Right hindlimb (tissue), 1 donor: ENCODE data around the gene HECTD2.
"Not testable (repeated sequence)": the region's sequence is repeated elsewhere in the genome, so short reads cannot be mapped to it uniquely, and the experiment has no call there.

Experiments used
- DNase-seq: peaks from one replicate; pipeline ENCODE4 v3.0.0-alpha.2; 2018

HECTD2 gene

DNA sequence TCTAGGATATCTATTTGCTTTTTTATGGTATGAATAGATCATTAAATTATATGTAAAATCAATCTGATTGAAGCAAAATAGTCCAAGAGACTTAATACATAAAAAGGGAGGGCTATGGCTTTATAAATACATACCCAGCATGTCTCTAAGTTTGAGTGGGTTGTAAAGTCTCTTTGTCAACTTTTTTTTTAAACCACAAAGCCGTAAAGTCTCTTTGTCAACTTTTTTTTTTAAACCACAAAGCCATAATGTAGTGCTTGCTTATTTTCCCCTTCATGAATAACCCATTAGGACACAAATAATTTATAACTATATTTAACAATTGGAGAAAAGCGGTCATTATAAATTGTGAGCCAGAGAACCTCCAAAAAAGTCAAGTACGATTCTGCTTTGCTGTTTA lies 5.7 kb downstream of the HECTD2 start:
- DNase-seq: no peak

DNA sequence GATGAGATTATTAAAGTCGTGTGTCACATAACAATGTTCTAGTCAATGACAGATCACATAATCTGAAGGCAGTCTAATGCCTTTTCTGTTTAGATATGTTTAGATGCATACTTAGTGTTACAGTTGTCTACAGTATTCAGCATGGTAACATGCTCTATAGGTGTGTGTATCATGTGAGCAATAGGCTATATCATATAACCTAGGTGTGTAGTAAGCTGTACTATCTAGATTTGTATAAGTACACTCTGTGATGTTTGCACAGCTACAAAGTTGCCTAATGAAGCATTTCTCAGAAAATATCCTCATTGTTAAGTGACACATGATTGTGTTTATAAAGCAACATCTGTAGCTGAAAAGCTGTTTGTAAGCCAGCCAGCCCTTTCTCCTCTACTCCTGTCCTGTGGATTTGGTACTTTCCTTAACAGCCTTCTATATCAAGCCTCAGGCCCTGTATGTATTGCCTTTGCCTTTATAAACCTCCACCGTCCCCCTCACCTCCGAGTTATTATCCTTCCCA lies 6.3 kb downstream of the HECTD2 start:
- no peak for DNase-seq

DNA sequence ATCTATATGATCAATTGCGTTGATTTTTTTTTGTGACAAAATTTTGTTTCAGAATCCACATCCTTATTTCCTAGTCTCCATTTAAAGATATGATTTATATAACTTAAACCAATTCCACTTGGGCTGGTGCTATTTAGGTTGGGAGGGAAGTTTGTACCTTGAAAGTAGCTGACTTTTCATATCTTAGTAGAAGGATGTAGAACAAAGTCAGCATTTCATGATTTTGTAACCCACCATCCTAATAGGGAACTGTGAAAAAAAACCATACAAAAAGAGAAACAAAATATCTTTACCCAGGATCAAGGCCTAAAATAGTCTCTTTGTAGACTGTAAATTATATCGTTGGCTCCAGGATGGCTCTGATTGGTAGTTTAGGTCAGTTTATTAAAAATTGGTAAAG lies 8.3 kb downstream of the HECTD2 start:
- no peak for DNase-seq

DNA sequence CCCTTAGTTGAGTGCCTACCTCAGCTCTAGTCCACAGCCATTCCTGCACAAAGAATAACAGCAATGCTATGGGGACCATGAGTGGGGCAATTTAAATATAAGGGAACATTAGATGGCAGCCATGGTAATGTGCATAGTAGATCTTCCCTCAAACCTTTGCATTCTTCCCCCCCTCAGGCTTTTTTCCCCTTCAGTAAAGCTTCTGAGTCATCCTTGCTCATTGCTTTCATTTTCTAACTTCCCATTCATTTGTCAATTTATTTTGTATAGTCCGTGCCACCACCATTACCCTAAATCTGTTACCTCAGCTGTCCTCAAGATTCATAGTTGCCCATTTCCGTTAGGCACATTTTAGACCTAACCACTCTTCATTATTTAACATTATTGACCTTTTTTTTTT lies 10.7 kb downstream of the HECTD2 start:
- no peak for DNase-seq

DNA sequence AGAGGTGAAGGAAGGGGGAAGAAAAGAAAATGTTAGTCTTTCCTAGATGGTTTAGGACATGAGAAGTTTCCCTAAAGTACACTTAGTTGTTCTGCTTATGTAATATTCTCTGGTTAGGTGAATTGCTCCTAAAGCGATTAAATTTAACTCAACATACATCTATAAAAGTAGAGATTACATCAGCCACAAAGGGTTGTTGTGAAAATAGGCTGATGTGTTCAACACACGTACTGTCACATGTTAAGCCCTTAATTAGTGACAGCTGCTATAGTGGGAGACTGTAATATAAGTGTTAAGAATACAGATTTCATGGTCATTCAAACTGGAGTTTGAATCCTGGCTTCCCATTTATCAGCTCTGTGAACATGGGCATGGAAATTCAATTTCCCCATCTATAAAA lies 12.8 kb downstream of the HECTD2 start:
- DNase-seq: no peak

DNA sequence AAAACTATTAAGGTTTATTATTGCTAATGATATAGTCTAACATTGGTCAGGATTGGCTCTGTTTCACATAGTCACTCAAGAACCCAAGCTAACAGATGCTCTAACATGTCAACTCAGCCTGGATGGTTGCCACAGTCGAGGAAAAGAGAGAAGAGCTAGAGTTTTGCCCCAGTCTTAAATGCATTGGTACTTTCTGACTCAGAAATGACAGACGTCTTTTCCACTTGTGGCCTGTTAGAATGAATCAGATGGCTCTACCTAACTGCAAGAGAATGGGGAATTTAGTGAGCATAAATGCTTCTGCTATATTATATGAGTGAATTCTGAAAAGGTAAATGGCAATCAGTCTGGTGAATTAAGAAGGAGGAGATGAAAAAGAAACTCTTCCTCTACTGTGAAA lies 13.9 kb downstream of the HECTD2 start:
- no peak for DNase-seq

DNA sequence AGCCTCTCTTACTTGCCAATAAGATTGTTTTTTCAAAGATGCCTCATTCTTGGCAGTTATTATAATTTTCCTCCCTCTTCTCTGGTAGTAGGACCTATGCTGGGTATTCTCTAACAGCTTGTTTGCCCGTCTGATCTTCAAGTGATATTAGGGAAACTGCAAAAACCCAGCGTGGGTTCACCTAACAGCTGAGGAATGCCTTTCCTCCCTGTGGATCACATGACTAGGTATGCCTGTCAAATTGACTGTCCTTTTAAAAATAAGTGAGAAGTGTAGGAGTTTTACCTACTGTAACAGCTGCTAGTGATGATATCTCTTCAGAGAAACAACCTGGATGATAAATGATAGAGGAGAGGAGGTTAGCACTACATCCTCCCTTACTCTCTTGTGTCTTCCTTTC lies 22.0 kb downstream of the HECTD2 start:
- DNase-seq: no peak

DNA sequence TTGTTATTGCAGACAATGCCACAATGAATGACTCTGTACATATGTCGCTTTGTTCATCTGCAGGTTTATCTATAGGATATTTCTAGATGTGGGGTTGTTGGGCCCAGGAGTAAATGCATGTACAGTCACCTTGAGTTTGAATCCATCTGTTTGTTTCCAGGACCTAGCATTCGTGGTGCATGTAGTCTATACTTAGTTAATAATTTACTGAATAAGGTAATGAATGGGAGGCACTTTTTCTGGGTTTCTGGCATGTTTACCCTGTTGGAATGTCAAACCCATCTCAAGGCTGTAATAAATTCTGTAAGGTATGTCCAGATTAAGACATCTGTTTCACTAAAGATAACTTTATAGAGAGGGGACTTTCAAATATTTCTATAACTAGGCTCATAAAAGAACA lies 23.5 kb downstream of the HECTD2 start:
- no peak for DNase-seq

DNA sequence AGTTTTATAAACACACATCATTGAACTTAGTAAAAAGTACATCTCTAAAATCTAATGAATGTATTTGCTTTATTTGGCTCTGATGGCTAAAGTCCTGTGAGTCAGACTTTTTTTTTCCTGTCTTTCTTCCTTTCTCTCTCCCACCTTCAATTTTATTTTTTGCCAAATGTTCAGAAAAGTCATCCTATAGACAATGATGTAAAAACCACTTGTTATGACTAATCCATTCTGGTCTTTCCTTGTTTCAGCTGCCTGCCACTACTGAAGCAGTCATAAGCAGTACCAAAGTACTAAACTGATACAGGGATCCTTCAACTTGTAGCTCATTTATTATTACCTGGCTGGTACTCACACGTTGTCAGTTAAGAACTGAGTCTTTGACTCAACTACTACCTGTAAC lies 23.9 kb downstream of the HECTD2 start:
- DNase-seq: no peak

DNA sequence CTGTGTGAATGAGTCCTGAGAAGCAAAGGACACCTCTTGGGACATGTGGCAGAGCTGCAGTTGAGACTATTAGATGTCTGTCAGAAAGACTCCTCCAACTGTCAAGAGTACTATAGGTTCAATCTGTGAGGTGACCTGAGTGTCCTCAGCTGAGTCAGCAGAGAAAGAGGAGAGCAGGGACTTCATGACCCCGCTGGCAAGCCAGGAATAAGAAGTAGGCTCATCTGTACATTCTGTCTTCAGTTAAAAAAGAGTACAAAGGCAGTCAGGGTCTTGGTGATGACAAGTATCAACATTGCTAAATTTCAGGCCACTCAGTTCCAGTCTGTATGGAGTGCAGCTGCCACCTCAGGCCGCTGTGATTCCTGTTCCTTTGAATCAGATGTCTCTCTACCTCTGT lies 25.1 kb downstream of the HECTD2 start:
- DNase-seq: no peak

DNA sequence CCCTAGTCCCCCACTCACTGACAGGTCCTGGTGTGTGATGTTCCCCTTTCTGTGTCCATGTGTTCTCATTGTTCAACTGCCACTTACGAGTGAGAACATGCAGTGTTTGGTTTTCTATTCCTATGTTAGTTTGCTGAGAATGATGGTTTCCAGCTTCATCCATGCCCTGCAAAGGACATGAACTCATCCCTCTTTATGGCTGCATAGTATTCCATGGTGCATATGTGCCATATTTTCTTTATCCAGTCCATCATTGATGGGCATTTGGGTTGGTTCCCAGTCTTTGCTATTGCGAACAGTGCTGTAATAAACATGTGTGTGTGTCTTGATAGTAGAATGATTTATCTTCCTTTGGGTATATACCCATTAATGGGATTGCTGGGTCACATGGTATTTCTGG lies 28.1 kb downstream of the HECTD2 start:
- not testable (repeated sequence) for DNase-seq

DNA sequence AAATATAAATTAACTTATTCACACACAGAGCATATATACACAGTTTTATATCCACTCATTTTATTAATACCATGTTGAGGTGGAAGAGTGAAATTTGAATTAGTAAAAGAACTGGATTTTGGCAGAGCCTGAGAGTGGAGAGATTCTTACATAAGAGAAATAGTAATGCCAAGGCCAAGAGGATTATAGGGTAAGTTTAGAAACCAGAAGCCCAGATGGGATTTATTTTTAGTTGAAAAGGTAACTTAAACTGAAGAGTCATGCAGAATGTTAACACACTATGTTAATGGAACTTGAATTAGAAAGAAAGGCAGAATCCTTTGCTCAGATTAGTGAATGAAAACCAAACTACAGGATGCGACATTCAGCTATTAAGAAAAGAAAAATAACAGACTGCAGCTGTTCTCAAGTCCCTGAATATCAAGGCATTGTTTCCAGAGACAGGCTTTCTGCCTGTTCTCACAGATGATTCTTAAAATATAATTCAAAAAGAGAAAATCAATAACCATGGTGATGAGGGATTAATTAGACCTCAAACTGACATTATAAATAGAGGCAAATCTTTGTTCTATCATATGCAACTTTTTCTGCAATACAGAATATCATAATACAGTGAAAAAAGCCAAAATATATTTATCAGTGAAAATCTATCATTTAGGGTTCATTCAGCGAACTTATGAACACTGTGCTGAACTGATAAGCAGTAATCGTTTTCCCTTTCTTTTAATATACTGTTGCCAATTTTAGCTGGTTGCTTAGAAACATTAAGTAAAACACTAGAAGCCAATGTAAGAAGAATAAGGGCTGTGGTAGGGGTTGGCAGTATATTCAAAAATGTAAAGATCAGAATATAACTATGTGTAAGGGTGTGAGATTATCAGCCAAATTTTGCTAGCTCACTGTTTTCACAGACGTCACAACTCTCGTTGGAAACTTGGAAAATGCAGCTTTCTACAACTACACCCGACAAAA lies 34.4 kb downstream of the HECTD2 start:
- DNase-seq: no peak

DNA sequence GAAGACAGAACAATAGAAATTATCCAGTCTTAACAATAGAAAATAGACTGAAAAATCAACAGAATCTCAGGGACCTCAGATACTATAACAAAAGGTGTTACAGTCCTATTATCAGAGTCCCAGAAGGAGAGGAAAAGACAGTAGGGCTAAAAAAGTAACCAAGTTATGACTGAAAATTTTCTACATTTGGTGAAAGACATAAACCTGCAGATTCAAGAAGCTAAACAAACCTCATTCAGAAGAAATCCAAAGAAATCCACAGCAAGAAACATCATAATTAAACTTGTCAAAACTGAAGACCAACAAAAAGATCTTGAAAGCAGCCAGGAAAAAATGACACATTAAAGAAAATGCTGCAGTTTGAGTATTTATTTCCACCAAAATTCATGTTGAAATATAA lies 41.9 kb downstream of the HECTD2 start:
- DNase-seq: no peak

DNA sequence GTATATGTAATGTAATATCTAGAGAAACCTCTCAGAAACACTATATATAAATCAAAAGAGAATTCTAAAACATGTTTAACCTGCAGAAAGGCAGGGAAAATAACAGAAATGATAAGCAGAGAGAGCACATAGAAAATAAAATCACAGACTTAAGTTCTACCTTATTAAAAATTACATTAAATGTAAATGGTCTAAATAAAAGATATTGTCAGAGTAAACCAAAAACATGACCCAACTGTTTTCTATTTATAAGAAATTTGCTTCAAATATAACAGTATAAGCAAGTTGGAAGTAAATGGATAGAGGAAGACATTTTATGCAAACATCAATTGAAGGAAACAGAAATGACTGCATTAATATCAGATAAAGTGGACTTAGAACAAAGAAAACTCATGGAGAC lies 43.4 kb downstream of the HECTD2 start:
- no peak for DNase-seq

DNA sequence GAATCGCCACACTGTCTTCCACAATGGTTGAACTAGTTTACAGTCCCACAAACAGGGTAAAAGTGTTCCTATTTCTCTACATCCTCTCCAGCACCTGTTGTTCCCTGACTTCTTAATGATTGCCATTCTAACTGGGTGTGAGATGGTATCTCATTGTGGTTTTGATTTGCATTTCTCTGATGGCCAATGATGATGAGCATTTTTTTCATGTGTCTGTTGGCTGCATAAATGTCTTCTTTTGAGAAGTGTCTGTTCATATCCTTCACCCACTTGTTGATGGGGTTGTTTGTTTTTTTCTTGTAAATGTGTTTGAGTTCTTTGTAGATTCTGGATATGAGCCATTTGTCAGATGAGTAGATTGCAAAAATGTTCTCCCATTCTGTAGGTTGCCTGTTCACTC lies 45.0 kb downstream of the HECTD2 start:
- DNase-seq: not testable (repeated sequence)

DNA sequence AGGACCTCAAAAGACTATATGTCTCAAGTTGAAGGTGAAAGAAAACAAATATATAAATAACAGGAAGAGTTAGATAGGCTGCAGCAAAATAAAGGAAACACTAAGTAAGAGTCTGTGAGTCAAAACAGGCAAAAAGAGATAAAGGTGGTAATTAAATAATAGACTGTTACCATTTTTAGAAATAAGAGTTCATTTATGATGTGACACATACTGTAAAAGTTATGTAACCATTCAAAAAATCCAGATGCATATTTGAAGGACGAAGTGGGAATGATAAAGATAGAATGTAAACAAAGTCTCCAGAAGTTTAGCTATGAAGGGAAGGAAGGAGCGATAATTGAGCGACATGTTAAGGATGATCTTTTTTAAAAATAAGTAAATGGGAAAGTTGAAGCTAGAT lies 50.5 kb downstream of the HECTD2 start:
- no peak for DNase-seq

DNA sequence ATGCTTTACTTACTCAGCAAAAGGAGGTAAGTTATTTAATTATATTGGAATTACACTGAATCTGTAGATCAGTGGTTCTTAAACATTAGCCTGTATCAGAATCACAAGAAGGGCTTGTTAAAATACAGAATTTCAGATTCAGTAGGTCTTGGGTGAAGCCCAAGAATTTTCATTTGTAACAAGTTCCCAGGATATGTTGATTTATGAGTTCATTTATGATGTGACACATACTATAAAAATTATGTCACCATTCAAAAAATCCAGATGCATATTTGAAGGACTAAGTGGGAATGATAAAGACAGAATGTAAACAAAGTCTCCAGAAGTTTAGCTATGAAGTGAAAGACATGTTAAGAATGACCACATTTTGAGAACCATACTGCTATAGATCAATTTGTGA lies 52.3 kb downstream of the HECTD2 start:
- no peak for DNase-seq

DNA sequence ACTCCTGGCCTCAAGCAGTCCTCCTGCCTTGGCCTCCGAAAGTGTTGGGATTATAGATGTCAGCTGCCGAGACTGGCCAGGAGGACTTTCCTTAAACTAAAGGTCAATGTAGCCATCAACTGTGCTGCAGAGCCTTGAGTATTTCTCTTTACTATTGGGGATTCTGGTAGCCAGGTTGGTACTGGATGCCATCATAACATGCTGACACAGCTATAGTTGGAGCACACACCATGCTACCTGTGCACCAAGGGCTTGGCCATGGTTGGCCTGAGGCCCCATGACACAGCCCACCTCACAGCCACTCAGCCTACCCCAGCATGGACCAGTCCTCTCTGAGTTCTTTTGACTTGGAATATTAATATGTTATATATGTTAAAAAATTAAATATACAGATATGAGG lies 54.4 kb downstream of the HECTD2 start:
- no peak for DNase-seq

DNA sequence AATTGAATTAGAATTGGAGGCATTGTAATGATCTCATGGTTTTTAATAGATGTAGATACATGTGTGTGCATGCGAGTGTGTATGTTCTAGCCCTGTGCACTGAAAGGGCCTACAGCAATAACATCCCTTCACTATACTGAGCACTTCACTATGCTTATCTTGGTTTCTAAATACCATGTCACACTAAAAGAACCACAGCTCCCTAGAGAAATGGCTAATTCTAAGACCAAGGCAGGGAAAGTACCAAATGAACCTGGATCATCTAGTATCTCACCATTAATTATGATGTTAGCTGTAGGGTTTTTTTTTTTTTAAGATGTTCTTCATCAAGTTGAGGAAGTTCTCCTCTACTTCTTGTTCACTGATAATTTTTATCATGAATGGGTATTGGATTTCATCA lies 55.1 kb downstream of the HECTD2 start:
- no peak for DNase-seq

DNA sequence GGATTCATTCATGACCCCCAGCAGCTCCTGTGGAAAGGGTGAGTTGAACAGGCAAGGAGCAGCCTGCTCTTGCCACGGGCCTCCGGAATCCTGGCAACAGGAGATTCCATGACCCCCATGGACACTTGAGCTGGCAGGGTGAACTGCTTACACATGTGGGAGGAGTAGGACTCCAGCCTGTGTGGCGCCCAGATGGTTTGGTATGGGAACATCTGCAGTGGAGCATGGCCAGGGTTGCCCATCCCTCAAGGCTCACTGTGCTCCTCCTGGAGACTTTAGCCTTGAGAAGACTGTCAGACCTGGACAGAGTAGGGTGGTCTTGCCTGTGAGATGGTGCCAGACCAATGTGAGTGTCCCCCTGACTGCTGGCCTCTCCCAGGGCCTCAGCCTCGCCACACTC lies 57.0 kb downstream of the HECTD2 start:
- DNase-seq: no peak

DNA sequence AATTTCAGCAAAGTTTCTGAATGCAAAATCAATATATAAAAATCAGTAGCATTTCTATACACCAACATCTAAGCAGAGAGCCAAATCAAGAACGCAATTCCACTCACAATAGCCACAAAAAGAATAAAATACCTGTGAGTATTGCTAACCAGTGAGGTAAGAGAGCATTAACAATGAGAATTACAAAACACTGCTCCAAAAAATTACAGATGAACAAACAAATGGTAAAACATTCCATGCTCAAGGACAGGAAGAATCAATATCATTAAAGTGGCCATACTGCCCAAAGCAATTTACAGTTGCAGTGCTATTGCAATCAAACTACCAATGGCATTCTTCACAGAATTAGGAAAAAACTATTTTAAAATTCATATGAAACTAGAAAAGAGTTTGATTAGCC lies 61.5 kb downstream of the HECTD2 start:
- DNase-seq: no peak

DNA sequence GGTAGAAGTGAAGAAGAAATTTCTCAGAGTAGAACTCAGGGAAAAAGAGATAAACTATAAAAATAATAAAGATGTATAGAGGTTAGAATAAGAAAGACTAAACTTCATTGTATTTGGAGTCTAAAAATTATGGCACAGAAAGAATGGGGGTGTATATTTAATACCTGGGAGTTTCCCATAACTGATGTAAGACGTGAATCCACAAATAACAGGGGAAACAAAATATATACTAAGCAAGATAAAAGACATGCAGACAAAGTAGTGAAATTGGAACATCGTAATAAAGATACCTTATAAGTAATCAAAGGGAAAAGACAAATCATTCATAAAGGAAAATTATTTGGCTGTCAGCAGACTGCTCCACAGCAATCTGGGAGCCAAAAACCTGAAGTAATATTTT lies 62.8 kb downstream of the HECTD2 start:
- DNase-seq: no peak

DNA sequence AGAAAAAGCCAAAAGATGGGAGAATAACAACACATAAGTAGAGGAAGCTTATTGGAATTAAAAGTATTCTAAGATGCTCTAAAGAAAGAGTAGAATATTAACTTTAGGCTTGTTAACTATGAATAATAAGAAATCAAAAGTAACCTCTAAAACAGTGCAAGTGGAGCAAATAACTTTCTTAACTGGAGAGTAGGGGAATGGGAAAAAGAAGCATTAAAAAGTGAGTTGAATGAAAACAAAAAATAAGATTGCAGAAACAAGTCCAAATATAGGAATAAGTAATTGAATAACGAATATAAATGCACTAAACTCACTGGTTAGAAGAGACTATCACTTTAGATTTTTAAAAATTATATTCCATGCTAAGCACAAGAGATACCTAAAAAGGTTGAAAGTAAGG lies 63.9 kb downstream of the HECTD2 start:
- DNase-seq: no peak

DNA sequence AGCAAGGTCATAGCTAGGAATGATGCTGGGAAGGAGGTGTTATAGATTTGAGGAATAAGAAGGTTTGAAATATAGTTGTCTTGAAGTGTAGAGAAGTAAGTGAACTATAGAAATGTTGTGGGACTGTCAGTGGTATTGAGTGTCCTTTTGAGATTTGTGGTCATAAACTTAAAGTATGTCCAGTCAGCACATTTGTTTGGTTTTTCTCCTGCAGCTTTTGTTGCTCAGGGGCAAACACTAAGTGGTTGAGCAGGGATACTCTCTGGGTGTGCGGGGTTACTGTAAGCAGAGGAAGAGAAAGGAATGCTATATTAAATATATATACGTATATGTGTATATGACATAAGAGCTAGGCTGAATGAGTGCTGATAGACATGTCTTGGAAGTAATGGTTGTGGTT lies 67.1 kb downstream of the HECTD2 start:
- DNase-seq: no peak

DNA sequence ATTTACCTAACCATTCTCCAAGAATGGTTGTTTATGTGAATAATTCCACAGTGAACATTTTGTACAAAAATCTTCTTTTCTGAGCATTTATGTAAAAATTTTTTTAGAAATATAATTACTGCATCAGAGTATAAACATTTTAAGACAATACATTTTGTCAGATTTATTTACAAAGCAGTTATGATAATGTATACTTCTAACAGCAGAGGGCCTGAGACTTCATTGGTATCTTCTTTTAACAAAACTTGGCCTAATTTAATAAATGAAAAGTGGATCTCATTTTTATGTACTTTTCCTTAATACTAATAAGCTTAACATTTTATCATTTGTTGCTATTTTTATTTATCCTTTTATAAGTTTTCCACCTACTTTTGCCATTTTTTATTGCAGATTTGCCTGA lies 69.4 kb downstream of the HECTD2 start:
- no peak for DNase-seq
